Naive thymus-derived CD8-positive, alpha-beta T cell (primary cell): Measurements from ENCODE around the gene STARD7. TPM values are rescaled to one million over a fixed set of nuclear protein-coding genes. Genes with fewer than 3 reads are reported as not detected.
"Not testable (repeated sequence)": the region's sequence is repeated elsewhere in the genome, so short reads cannot be mapped to it uniquely, and the experiment has no call there.

Experiments
- ATAC-seq, 2 donors: fragments of 150-1000 bp; cut with Tn5 transposase in 1 of 2; sonication (Bioruptor Pico), chemical (Tn5 transposase) in 1 of 2; 1 replicate in 1 of 2; 2 replicates in 1 of 2; pipeline ENCODE4 v1.10.0; 2021; ENCODE audit warnings: mild to moderate bottlenecking in 2 of 2, moderate library complexity in 2 of 2
- POLR2A ChIA-PET: fragments of 350-600 bp; sonication (Branson Sonifier 250); formaldehyde crosslinking; loops from one replicate; lab custom pipeline; 2021; ENCODE audit warnings: antibody characterized with exemption; lab: Charles Lee
- DNase-seq, 10 donors: peaks; one replicate each; pipeline versions ENCODE4 v3.0.0 to v3.0.0-alpha.2; 2020 to 2022
- H3K27ac Mint-ChIP-seq, 10 donors: one replicate each; pipeline ENCODE4 v1.8.0; 2020 to 2022; ENCODE audit warnings: mild to moderate bottlenecking in 10 of 10, mixed read lengths in 10 of 10, moderate library complexity in 4 of 10, inconsistent platforms in 1 of 10
- H3K27me3 Mint-ChIP-seq, 5 donors: one replicate each; pipeline ENCODE4 v1.8.0; 2021 to 2022; ENCODE audit warnings: mixed read lengths in 5 of 5
- H3K36me3 Mint-ChIP-seq, 3 donors: one replicate each; pipeline ENCODE4 v1.8.0; 2020 to 2022; ENCODE audit warnings: mixed read lengths in 3 of 3, mild to moderate bottlenecking in 2 of 3, inconsistent platforms in 1 of 3
- H3K4me1 Mint-ChIP-seq, 4 donors: one replicate each; pipeline ENCODE4 v1.8.0; 2021 to 2022; ENCODE audit warnings: mixed read lengths in 4 of 4
- H3K4me3 Mint-ChIP-seq, 10 donors: one replicate each; pipeline ENCODE4 v1.8.0; 2020 to 2022; ENCODE audit warnings: mild to moderate bottlenecking in 10 of 10, mixed read lengths in 10 of 10, moderate library complexity in 6 of 10, inconsistent platforms in 1 of 10
- H3K9me3 Mint-ChIP-seq, 9 donors: one replicate each; pipeline ENCODE4 v1.8.0; 2020 to 2022; ENCODE audit warnings: mixed read lengths in 9 of 9, mild to moderate bottlenecking in 3 of 9, inconsistent platforms in 1 of 9, moderate library complexity in 1 of 9
- polyA plus RNA-seq, 3 donors: library from polyadenylated mRNA; unstranded; fragments of 300-500 nt; fragmentation: Illumina TruSeq; gene quantifications; one replicate each; pipeline ENCODE4 v1.2.3, GENCODE V29; 2021
- total RNA-seq, 8 experiments: library from RNA in 2 of 8; stranded (reverse) in 2 of 8; gene quantifications; one replicate each; pipeline ENCODE4 v1.2.3 and lab custom pipeline; 2021 to 2026

The STARD7 gene
- total and polyA plus RNA-seq, 5 experiments from 2014 or later: 87.5 to 143 (median 114) TPM

DNA sequence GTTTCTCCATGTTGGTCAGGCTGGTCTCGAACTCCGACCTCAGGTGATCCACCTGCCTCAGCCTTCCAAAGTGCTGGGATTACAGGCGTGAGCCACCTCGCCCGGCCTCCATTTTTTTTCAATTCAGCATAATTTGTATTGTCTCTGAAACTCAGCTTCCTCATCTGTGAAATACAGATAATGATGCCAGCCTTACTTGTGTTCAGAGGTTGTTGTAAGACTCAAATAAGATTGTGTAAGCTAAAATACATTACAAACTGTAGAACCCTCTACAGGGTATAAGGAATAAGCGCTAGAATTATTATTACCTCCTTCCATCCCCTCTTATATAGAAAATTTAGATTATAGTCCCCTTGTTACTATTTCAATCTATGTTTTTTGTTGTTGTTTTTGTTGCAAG lies 24.8 kb upstream of the STARD7 start:
- no peak overlapping the region for H3K4me3 Mint-ChIP-seq
- POLR2A ChIA-PET: interaction anchor here (0.6 to 0.8 kb wide), 2 partner anchors 8 to 288 kb away, joined by 3 read pairs; no protein-coding TSS in a partner anchor
- no peak for ATAC-seq
- no peaks in the 10 kb centered on the region for H3K9me3 Mint-ChIP-seq
- H3K27ac Mint-ChIP-seq: no peak overlapping the region
- DNase-seq: no peak
- no peaks in the 10 kb centered on the region for H3K27me3 Mint-ChIP-seq
- H3K36me3 Mint-ChIP-seq: peaks cover 0 to 7% (median 0%) of the 10 kb centered on the region in 3 donors
- H3K4me1 Mint-ChIP-seq: peaks cover 0 to 15% (median 3%) of the 10 kb centered on the region in 4 donors

GRCh38 chr2:96231316-96231715 lies 22.7 kb upstream of the STARD7 start:
- Mint-ChIP-seq H3K4me1 (peaks cover 0 to 15% (median 3%) of the 10 kb centered on the region in 4 donors), H3K4me3 (no peak overlapping the region), H3K27me3 (no peaks in the 10 kb centered on the region), H3K9me3 (no peaks in the 10 kb centered on the region), H3K36me3 (peaks cover 0 to 4% (median 0%) of the 10 kb centered on the region in 3 donors), H3K27ac (peak overlapping the region in 2 of 10 donors; percentile 41 to 50)
- POLR2A ChIA-PET: interaction anchor here (0.7 kb wide), 1 partner anchor 95 kb away, joined by 8 read pairs; no protein-coding TSS in a partner anchor
- ATAC-seq (no peak), DNase-seq (no peak)

DNA sequence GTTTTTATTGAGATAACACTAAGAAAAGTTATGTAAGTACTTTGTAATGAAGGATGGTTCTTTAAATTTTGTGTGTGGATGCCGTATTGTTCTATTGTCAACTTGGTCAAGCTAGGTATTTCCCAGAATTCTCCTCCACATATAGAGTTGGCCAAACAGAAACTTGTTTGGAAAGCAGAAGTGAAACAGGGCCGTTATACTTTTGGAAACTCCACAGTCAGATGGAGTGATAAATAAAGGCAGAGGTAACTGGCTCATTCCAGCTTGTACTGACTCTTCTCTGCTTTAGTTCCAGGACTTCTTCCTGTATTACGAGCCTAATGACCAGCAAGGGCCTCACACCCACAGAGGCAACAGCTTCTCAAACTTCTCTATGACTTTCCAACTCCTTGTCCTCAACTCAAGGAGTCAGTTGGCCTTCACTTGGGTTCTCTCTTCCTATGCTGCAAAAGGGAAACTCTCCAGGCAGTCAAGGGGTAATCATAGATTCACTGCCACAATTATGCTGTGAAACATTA lies 16.4 kb upstream of the STARD7 start:
- Mint-ChIP-seq H3K36me3 (peaks cover 0 to 4% (median 0%) of the 10 kb centered on the region in 3 donors), H3K4me3 (no peak overlapping the region), H3K9me3 (no peaks in the 10 kb centered on the region), H3K4me1 (peaks cover 0 to 9% (median 2%) of the 10 kb centered on the region in 4 donors), H3K27ac (peak overlapping the region in 4 of 10 donors; percentile 10 to 74 (median 43)), H3K27me3 (no peaks in the 10 kb centered on the region)
- no peak for ATAC-seq
- DNase-seq: no peak
- POLR2A ChIA-PET: no interaction called here

- H3K4me3 Mint-ChIP-seq, H3K9me3 Mint-ChIP-seq, H3K4me1 Mint-ChIP-seq, H3K36me3 Mint-ChIP-seq, H3K27me3 Mint-ChIP-seq, DNase-seq, H3K27ac Mint-ChIP-seq, ATAC-seq, POLR2A ChIA-PET: not testable (repeated sequence)
These were observed 12.5 kb upstream of the STARD7 start for GRCh38 chr2:96221106-96221505.

GRCh38 chr2:96219959-96220358 lies 11.3 kb upstream of the STARD7 start:
- H3K4me1 Mint-ChIP-seq, H3K9me3 Mint-ChIP-seq, ATAC-seq, H3K36me3 Mint-ChIP-seq, DNase-seq, H3K27me3 Mint-ChIP-seq, H3K4me3 Mint-ChIP-seq, H3K27ac Mint-ChIP-seq: not testable (repeated sequence)
- POLR2A ChIA-PET: interaction anchor here (0.6 kb wide), 1 partner anchor 47 kb away, joined by 3 read pairs; no protein-coding TSS in a partner anchor

DNA sequence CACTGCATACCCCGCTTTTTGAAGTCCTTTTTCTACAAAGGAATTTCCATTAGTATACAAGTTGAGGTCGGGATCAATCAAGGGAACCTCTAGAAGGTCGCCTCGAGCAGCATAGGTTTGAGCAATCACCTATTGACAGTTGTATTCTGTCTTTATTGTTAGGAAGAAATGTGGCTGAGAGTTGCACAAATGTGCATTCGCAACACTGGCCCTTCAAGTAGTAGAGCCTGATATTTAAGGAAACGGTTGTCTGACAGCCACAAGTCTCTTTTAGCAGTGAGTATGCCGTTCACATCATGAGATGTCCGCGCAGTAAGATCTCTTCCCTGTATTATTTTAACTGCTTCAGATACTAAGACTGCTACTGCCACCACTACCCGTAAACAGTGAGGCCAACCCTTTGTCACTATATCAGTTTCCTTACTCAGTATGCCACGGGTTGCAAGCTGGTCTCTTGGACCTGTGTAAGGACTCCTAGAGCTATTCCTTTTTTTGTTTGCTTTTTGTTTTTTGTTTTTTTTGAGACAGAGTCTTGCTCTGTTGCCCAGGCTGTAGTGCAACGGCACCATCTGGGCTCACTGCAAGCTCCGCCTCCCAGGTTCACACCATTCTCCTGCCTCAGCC lies 10.0 kb upstream of the STARD7 start:
- no peaks in the 10 kb centered on the region for H3K27me3 Mint-ChIP-seq
- no peak overlapping the region for H3K4me3 Mint-ChIP-seq
- ATAC-seq: no peak
- H3K36me3 Mint-ChIP-seq: peaks cover 0 to 3% (median 0%) of the 10 kb centered on the region in 3 donors
- DNase-seq: no peak
- no peak overlapping the region for H3K27ac Mint-ChIP-seq
- H3K4me1 Mint-ChIP-seq: peaks cover 0 to 5% (median 4%) of the 10 kb centered on the region in 4 donors
- H3K9me3 Mint-ChIP-seq: no peaks in the 10 kb centered on the region
- POLR2A ChIA-PET: no interaction called here

- POLR2A ChIA-PET: no interaction called here
- Mint-ChIP-seq H3K36me3 (peaks cover 0 to 5% (median 0%) of the 10 kb centered on the region in 3 donors), H3K4me1 (peaks cover 5 to 16% (median 10%) of the 10 kb centered on the region in 4 donors), H3K4me3 (no peak overlapping the region), H3K9me3 (no peaks in the 10 kb centered on the region), H3K27ac (no peak overlapping the region), H3K27me3 (no peaks in the 10 kb centered on the region)
- DNase-seq (no peak), ATAC-seq (no peak)
These were observed 5.9 kb upstream of the STARD7 start for GRCh38 chr2:96214554-96214953.

GRCh38 chr2:96213379-96213778 lies 4.8 kb upstream of the STARD7 start:
- Mint-ChIP-seq H3K27ac (no peak overlapping the region), H3K4me3 (no peak overlapping the region), H3K4me1 (peaks cover 6 to 23% (median 16%) of the 10 kb centered on the region in 4 donors), H3K36me3 (peaks cover 0 to 5% (median 0%) of the 10 kb centered on the region in 3 donors), H3K9me3 (no peaks in the 10 kb centered on the region), H3K27me3 (no peaks in the 10 kb centered on the region)
- ATAC-seq: no peak
- POLR2A ChIA-PET: no interaction called here
- no peak for DNase-seq

- Mint-ChIP-seq H3K9me3 (no peaks in the 10 kb centered on the region), H3K4me1 (peaks cover 7 to 29% (median 22%) of the 10 kb centered on the region in 4 donors), H3K4me3 (no peak overlapping the region), H3K27ac (peak overlapping the region in 1 of 10 donors; percentile 27), H3K27me3 (no peaks in the 10 kb centered on the region), H3K36me3 (peaks cover 0 to 5% (median 0%) of the 10 kb centered on the region in 3 donors)
- POLR2A ChIA-PET: no interaction called here
- DNase-seq (no peak), ATAC-seq (no peak)
These were observed 3.7 kb upstream of the STARD7 start for GRCh38 chr2:96212339-96212738.

- Mint-ChIP-seq H3K4me3 (peak overlapping the region; percentile 80 to 97 (median 92)), H3K27me3 (no peaks in the 10 kb centered on the region), H3K4me1 (peaks cover 17 to 51% (median 44%) of the 10 kb centered on the region in 4 donors), H3K27ac (peak overlapping the region in 5 of 10 donors; percentile 68 to 96 (median 84)), H3K9me3 (no peaks in the 10 kb centered on the region), H3K36me3 (peaks cover 0 to 13% (median 0%) of the 10 kb centered on the region in 3 donors)
- no peak for ATAC-seq
- POLR2A ChIA-PET: interaction anchor here (0.6 to 2.7 kb wide), 14 partner anchors 10 to 705 kb away, joined by 3 to 32 read pairs (median 6); partner anchors contain the start of genes ASTL and NCAPH
- no peak for DNase-seq
These were observed 1.1 kb upstream of the STARD7 start for GRCh38 chr2:96209729-96210085.

DNA sequence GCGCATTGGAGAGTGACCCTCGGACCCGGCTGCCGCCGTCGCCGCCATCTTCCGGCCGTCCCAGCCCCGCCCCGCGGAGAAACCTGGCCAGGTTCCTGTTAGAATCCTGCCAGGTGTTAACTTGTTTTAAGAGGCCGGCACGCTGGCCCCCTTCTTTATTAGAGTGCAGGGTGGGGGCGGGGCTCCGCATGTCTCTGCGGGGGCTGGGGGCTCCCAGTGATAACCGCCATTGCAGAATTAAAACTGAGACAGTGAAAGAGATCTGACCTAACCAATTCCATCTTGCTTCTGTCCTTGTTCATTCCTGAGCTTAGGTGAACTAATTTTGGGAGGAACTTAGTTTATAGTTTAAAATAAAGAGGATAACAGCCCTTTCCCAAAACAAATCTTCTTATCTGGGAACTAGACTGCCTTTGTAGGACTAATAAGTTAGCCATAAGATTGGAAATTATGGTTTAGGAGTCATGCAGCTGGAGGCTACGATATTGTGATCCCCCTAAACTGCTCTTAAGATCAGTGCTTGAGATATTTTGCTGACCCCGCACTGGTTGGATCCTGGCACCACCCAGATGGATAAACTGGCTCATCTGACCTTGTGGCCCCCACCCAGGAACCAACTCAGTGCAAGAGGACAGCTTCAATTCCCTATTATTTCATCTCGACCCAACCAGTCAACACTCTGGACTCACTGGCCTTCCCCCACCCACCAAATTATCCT lies 543 bp upstream of the STARD7 start:
- Mint-ChIP-seq H3K36me3 (peaks cover 0 to 13% (median 0%) of the 10 kb centered on the region in 3 donors), H3K4me1 (peaks cover 18 to 56% (median 49%) of the 10 kb centered on the region in 4 donors), H3K27me3 (no peaks in the 10 kb centered on the region), H3K4me3 (peak overlapping the region; percentile 80 to 97 (median 92)), H3K27ac (peak overlapping the region; percentile 37 to 96 (median 86)), H3K9me3 (no peaks in the 10 kb centered on the region)
- POLR2A ChIA-PET: interaction anchor here (0.6 to 2.7 kb wide), 24 partner anchors 9 to 705 kb away, joined by 3 to 32 read pairs (median 6); partner anchors contain the start of genes ASTL, CIAO1, DUSP2 and NCAPH
- ATAC-seq (peak; percentile 1 to 6), DNase-seq (no peak)

- peak overlapping the region; percentile 90 to 99 (median 94) for H3K4me3 Mint-ChIP-seq
- H3K36me3 Mint-ChIP-seq: peaks cover 0 to 23% (median 2%) of the 10 kb centered on the region in 3 donors
- H3K4me1 Mint-ChIP-seq: peaks cover 27 to 68% (median 62%) of the 10 kb centered on the region in 4 donors
- ATAC-seq (peak; percentile 1 to 5), DNase-seq (no peak)
- H3K27me3 Mint-ChIP-seq: no peaks in the 10 kb centered on the region
- no peaks in the 10 kb centered on the region for H3K9me3 Mint-ChIP-seq
- H3K27ac Mint-ChIP-seq: peak overlapping the region; percentile 88 to 98 (median 94)
- POLR2A ChIA-PET: interaction anchor here (0.6 to 2.7 kb wide), 30 partner anchors 8 to 330 kb away, joined by 3 to 32 read pairs (median 5); partner anchors contain the start of genes ASTL and CIAO1
These were observed 869 bp downstream of the STARD7 start for GRCh38 chr2:96207774-96208142.
